GM21619 (cell line): ENCODE data around the gene CEACAM21.
A peak's percentile ranks its signal among the peaks of the same experiment; 100 is the strongest.

Source experiments
- ATAC-seq: cut with Tn5 transposase; IDR thresholded peaks from one replicate; pipeline ENCODE4 v1.9.1; 2021; ENCODE audit not compliant: unreplicated experiment

CEACAM21 gene

GRCh38 chr19:41575998-41576397 lies at the start of gene CEACAM21:
TSS of gene CEACAM21 (plus strand) at chr19:41576166. CDS start at chr19:41576275, 109 bp downstream.
- no peak for ATAC-seq

DNA sequence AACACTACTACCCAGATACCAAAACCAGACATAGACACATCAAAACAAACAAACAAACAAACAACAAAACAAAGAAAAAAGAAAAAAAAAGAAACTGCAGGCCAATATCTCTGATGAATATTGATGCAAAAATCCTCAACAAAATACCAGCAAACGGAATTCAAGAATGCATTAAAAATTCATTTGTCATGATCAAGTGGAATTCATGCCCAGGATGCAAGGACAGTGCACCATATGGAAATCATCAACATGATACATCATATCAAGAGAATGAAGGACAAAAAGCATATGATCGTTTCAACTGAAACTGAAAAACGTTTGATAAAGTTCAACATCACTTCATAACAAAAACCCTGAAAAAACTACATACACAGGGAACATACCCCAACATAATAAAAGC lies 48.9 kb upstream of the CEACAM21 start:
- no peak for ATAC-seq

DNA sequence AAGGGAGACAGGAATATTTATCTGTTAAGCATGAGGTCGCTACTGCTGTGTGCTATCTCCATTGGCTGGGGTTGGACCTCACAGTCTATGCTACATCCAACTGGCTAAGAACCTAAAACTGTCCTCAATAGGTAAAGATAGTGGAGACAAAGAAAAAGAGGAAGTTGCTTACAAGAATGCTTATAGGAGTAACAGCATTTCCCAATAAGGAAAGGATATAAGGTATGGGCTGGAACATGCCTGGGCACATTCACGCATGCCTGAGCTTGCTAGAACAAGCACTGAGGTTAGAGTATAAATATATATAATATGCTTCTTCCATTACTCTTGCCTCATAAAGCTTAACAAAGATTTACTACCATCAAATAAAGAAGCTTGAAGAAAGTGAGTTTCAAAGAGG lies 47.9 kb upstream of the CEACAM21 start:
- no peak for ATAC-seq

DNA sequence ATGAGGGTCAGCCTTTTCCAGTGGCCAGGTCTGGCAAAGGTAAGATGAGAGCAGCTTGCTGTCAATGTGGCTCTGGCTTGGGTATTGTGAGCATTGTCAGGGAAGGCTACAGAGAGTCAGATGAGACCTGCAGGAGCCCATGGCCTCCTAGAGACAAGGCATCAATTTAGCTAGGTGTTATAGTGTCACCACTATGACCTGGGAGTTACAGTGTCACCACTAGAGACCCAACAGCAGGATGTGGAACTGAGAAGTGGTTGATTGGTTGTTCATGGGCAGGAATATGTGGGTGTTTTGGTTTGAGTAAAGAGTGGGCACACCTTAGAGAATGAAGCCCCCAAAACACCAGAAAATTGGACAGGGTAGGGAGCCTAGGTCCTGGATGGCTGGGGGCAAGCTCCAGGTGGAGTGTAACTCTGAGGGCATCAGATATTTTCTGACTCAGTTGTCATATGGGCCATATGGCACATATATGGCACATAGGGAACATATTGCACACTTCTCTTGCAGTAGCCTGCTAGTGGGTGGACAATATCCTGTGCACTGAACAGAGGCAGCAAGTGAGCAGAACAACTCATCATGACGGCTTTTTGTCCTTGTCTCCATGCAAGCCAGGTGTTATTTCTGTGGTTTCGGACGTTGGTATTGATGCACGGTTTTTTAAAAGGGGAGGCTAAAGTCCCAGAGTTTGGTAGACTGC lies 46.3 kb upstream of the CEACAM21 start:
- ATAC-seq, result no peak

DNA sequence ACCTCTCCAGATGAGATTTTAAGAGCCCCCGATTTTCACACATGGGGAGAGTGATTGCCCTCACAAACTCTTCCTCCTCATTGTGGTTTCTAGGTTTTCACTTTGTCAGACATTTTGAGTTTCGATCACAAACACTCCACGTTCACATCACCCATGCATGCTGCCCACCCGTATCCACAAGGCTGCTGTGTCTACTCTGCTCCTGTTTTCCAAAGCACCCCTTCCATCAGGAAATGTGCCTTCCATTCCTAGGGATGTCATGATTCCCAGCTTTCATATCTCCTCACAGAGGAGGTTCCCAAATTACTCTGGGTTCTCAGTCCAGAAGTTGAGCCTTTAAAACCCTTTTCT lies 45.8 kb upstream of the CEACAM21 start:
- no peak for ATAC-seq

- no peak for ATAC-seq
These were observed 45.1 kb upstream of the CEACAM21 start for GRCh38 chr19:41530761-41531301.

DNA sequence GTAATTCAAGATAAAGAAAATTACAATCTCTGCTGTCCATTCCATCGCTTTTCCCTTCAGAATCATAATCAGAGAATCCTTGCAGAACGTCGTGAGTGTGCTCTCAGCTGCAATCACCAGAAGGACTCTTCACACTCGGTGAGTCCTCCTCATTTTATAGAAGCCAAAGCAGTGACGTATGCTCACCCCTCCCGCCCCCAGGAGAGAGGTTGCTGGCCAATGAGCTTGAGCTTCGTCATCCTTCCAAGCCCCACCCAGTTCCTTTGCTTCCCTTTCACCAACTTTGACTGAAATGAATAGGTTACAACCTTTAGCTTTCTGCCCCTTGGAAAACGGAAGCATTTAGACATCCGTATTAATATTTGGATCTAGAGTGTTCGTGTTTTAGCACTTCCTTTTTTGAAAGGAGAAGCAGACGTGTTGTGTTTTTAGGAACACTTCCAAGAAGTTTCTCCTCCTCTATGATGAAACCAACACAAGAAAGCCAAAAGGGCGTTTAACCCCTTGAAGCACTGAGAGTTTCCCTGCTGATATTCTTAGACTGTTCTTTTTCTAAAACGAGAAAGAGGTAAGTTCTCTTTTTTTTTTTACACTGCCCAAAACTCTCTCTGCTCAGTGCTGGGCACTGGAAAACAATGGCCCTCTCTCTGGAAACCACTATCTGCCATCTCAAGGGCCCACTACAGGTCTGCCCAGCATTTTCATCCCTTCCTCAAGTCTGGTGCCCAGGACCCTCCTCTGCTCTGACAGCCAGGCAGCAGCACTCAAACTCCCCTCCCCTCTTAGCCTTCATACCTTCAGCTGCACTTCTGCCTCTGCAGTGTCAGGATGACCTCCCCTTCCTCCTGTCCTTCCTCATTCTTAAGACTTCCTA lies 44.3 kb upstream of the CEACAM21 start:
- ATAC-seq, result no peak

DNA sequence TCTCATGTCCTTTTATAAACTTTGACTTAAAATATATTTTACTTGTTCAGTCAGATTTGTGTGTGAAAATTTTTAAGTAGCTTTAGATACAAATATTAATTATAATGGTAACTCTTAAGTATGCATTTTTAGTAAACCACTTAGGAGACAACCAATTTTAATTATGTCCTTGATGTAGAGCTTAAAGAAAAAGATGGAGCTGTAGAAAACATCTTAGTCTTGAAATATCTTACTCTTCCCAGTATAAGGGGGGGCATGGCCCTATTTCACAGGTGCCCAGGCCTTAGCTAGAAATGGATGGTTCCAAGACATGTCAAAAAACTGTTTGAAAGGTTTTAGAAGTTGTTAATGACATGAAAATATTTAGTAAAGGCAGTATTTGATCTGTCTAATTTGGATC lies 43.4 kb upstream of the CEACAM21 start:
- ATAC-seq, result no peak

DNA sequence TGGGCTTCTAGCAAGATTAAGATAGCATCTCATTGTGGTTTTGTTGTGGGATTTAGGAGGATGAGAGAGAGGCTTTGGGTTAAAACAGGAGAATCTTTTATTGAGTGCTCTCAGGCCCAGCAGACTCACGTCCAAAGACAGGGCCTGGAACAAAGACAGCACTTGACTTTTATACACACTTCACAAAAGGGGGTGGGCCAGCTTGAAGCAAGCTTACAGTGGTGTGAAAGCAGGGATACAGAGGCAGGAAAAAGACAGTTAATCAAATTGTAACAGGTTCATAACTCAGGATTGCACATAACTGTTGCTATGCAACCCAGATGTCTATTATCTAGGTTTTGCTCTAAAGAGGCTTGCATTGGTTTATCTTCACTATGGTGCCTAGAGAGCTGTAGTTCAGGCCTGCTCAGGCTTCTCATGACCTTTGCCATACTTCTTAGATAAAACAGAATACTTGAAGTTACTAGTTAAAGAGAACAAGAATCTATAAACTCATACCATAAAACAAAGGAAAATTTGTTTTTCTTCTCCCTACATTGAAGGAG lies 42.2 kb upstream of the CEACAM21 start:
- ATAC-seq, result no peak

DNA sequence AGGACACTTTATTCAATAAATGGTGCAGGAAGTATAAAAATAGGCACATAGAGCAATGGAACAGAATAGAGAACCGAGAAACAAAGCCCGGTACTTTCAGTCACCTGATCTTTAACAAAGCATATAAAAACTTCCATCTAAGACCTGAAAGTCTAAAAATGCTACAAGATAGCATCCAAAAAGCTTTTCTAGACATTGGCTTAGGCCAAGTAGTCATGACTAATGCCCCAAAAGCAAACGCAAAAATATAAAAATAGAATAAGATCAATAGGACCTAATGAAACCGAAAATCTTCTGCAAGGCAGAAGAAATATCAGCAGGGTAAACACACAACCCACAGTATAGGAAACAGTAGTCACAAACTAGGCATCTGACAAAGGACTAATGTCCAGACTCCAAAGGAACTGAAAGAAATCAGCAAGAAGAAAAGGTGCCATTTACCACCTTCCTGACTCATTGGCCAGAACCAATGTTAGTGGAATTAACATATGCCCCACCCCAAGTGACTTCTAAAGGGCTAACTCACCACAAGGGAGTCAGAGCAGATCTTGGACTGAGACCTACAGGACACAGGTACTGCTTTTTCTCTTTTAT lies 40.8 kb upstream of the CEACAM21 start:
- peak; percentile 68 for ATAC-seq

GRCh38 chr19:41537789-41538188 lies 38.2 kb upstream of the CEACAM21 start:
- no peak for ATAC-seq

DNA sequence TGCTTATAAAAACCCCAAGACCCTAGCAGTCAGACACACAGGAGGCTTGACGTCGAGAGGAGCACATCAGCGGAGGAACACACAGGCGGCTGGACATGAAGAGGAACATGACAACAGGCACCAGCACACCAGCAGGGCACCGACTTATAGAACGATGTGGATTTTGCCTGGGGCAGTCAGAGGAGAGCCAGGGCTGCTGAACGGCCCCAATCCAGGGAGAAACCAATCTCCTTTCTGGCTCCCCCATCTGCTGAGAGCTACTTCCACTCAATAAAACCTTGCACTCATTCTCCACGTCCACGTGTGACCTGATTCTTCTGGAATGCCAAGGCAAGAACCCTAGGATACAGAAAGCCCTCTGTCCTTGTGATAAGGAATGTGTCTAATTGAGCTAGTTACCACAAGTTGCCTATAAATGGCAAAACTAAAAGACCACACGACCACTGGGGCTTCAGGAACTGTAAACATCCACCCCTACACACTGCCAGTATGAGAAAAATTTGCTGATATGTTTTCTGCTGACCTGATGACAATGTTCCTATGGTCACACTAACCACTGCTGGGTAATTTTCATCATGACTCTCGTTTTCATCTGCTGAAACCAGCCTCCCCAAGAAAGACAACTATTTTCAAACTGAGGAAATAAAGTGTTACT lies 35.8 kb upstream of the CEACAM21 start:
- ATAC-seq, result no peak

- no peak for ATAC-seq
These were observed 33.9 kb upstream of the CEACAM21 start for GRCh38 chr19:41541990-41542584.

GRCh38 chr19:41542622-41543021 lies 33.3 kb upstream of the CEACAM21 start:
- no peak for ATAC-seq

- ATAC-seq, result no peak
These were observed 32.4 kb upstream of the CEACAM21 start for GRCh38 chr19:41543582-41543981.

DNA sequence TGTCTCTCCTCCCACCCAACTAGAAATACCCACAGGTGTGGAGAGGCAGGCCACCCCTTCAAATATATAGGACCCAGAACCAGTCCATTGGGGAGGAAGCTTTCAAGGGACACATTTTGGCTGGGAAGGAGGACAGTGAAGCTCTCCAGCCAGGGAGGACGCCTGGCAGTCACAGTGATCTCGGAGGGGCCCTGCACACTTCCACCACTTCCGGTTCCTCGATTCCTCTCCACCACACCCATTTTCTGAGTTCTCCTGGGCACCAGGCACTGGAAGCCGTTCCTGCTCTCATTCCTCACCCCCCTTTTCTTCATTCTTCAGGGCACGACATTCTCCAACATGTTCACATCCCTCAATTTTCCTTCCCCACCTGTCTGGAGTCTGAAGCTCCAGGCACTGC lies 30.4 kb upstream of the CEACAM21 start:
- no peak for ATAC-seq

DNA sequence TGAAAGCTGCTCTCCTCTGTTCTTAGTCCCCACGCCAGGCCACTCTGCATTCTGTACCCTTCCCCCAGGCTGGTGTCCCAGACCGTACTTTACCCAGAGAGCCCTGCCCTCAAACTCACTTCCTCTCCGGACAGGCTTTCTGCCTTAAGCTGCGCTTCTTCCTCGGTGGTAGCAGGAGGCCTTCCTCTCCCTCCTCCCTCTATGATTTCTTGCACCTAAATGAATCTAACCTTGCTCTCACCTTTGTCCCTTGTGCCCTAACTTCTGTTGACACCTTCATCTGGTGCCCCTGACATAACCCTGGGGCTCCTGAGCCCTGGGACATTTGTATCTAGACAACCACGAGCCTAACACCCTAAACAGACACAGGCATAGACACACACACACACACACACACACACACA lies 29.6 kb upstream of the CEACAM21 start:
- ATAC-seq, result no peak

DNA sequence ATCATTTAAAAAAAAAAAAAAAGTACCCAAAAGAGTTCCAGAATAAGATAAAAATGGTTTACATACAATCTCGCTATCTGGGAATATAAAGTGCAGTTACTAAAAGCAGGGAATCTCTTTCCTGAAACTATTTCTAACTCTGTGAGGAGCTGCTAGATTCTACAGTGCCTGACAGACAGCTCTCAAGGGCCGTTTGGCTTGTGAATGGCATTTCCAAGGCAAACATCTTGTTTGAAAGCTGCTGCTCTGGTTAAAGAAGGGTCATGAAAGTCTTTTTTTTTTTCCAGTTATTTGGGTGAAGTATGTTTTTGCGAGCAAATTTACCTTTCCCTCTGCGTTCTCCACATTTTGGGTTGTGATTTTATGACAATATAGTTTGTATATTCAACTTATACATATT lies 29.0 kb upstream of the CEACAM21 start:
- no peak for ATAC-seq

DNA sequence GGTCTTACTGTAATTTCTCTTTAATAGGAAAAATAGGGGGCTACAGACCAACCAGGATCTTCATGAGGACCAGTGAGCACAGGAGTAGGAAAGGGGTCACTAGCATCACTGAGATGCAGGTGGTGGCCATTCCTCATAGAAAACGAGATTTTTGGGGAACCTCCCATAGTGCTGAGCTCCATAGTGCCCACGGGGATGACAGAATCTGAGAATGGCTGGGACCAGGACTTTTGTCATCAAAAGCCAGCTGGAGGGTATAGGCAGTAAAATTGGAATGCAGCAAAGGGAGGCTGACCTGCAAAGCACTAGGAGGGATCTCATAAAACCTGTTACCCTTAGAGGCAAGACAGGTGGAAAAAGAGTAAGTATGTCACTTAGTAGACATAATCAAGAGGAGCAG lies 28.4 kb upstream of the CEACAM21 start:
- no peak for ATAC-seq

GRCh38 chr19:41548047-41548446 lies 27.9 kb upstream of the CEACAM21 start:
- no peak for ATAC-seq
